SK-N-MC (cell line): ENCODE measurements around the gene CELF2.

Experiments used
- EZH2 ChIP-seq: fragments of 200-600 bp; sonication (generic); IDR thresholded peaks from one replicate; pipeline ENCODE4 v1.6.1; 2017; ENCODE audit warnings: antibody characterized with exemption
- POLR2AphosphoS5 ChIP-seq: IDR thresholded peaks from 2 replicates; pipeline ENCODE4 v1.6.1; 2012; ENCODE audit warnings: mild to moderate bottlenecking, low read depth, low read length, borderline replicate concordance

DNA sequence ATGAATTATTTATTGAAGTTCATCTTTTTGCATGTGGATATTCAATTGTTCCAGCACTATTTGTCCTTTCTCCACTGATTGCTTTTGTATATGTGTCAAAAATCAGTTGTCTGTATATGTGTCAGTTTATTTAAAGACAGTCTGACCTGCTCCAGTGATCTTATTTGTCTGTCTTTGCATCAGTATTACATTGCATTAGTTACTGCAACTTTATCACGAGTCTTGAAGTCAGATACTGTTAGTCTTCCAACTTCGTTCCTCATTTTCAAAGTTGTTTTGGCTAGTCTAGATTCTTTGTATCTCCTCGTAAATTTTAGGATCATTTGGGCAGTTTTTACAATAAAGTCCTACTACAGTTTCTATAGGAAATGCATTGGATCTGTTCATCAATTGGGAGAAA lies 166.4 kb downstream of the CELF2 start:
- TF ChIP-seq EZH2 (no peak), POLR2AphosphoS5 (no peak)
